ENCODE results near the gene ZNF618. TPM values are rescaled to one million over a fixed set of nuclear protein-coding genes. Genes with fewer than 3 reads are reported as not detected.

Gene ZNF618
- total RNA-seq, 2 donors from 2014 or later = 4.6 to 11.3 TPM

DNA sequence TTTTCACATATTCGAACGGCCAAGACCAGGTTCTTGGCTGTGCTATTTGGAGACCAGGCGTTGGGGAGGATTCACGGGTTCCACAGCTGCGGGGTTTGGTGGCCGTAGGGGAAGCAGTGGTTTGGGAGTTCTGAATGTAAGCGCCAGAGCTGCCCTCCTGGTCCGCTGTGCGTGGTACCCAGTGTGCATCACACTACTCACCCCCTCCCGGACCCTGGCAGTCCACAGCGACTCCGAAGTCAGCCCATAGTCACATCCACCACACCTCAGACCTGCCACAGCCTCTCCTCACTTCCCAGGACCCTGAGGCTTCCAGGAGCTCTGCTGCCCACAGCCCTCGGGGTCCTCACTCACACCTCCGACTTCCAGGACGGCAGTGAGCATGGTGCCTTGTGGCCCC, 175.2 kb downstream of the ZNF618 start:
- no peaks in the 10 kb centered on the region for H3K9me3 ChIP-seq
- TF ChIP-seq CTCF (IDR thresholded peaks at IDR 0.05) (no peak), POLR2AphosphoS5 (IDR thresholded peaks at IDR 0.05) (no peak), POLR2A (IDR thresholded peaks at IDR 0.05) (no peak)
- H3K27ac ChIP-seq = no peak overlapping the region
- intact Hi-C loops (cut with DNase I) = no loop called here
- no peak overlapping the region for H3K4me3 ChIP-seq
- H3K36me3 ChIP-seq = peaks cover 0 to 10% of the 10 kb centered on the region in 2 donors
- H3K27me3 ChIP-seq (replicated peaks; ENCODE audit: insufficient read depth) = no peaks in the 10 kb centered on the region
- no peaks in the 10 kb centered on the region for H3K4me1 ChIP-seq (replicated peaks)
- no peak for DNase-seq (ENCODE audit: low spot score)
- WGBS = 95% methylated on average over 15 of the region's 15 CpGs

DNA sequence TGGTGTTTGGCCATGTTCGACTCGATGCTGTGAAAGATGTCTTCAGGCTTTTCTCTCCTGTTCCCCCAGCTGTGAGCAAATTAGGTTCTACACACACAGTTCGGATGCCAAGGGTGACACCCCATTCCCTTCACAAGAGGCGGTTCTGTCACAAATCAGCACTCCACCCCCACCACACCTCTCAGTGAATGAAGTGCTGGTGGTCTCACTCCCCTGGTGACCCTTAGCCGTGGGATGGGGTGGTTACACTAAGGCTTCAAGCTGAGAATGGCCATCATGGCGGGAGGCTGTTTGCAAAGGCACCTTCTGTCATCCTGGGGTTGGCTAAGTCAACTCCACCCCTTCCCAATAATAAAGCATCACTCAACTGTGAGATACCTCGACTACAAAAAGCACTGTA, 175.6 kb downstream of the ZNF618 start:
- no peaks in the 10 kb centered on the region for H3K4me1 ChIP-seq (replicated peaks)
- DNase-seq (ENCODE audit: low spot score) = no peak
- H3K4me3 ChIP-seq = no peak overlapping the region
- no peaks in the 10 kb centered on the region for H3K27me3 ChIP-seq (replicated peaks; ENCODE audit: insufficient read depth)
- no peak for TF ChIP-seq POLR2AphosphoS5 (IDR thresholded peaks at IDR 0.05)
- H3K27ac ChIP-seq = no peak overlapping the region
- no peaks in the 10 kb centered on the region for H3K9me3 ChIP-seq
- H3K36me3 ChIP-seq = peaks cover 0 to 10% of the 10 kb centered on the region in 2 donors
- 78% methylated on average over 7 of the region's 7 CpGs for WGBS
- intact Hi-C loops (cut with DNase I) = no loop called here

- DNase-seq (ENCODE audit: low spot score) = no peak
- TF ChIP-seq POLR2AphosphoS5 (IDR thresholded peaks at IDR 0.05) = no peak
- TF ChIP-seq POLR2A (IDR thresholded peaks at IDR 0.05) = no peak
- no peak for TF ChIP-seq CTCF (IDR thresholded peaks at IDR 0.05)
- intact Hi-C loops (cut with DNase I) = no loop called here
Measured at GRCh38 chr9:114053246-114054005, 177.3 kb downstream of the ZNF618 start.

DNA sequence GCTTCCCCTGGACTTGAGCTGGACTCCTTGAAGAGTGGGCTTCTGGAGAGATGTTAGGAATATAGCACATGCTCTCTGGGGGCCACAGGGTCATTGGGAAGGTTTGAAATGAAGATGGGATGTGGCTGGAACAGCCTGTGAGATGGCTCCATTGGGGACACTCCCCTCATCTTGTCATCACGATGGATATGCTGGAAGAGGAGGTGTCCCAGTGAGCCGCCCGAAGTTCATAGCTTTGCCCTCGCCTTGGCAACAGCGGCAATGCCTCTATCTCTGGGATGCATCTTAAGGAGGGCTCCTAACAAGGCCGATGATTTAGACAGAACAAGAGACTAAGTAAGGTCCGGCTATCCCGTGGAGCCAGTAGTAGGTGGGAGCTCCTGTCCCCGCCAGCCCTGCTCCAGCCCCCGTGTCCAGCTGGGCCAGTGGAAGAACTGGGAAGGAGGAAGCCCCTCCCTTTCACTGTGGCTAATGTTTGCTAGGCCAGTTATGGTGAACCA, 178.1 kb downstream of the ZNF618 start:
- no peaks in the 10 kb centered on the region for H3K4me1 ChIP-seq (replicated peaks)

More at GRCh38 chr9:114053246-114054005, 177.3 kb downstream of the ZNF618 start:
- Histone ChIP-seq H3K27ac (no peak overlapping the region), H3K4me3 (no peak overlapping the region), H3K4me1 (replicated peaks) (no peaks in the 10 kb centered on the region), H3K9me3 (no peaks in the 10 kb centered on the region), H3K27me3 (replicated peaks; ENCODE audit: insufficient read depth) (no peaks in the 10 kb centered on the region), H3K36me3 (peaks cover 0 to 10% of the 10 kb centered on the region in 2 donors)
- 79% methylated on average over 8 of the region's 8 CpGs for WGBS

DNA sequence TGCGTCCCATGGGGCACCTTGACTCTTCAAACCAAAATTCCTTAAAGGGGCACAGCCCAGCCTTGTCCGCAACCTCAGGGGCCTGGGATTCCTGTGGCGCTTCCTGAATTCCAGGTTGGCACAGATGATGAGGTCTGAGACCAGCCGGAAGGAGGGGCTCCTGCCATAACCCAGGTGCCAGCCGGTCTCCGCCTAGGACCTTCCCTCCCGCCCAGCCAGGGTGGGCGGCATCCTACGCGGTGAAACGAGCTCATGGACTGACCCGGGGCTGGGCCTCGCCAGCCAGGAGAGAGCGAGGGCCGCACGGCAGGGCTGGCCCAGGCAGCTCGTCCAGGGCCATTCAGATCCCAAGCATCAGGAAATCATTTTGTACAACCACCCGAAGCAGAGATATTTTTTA, 179.0 kb downstream of the ZNF618 start:
- intact Hi-C loops (cut with DNase I) = no loop called here
- no peak for TF ChIP-seq CTCF (IDR thresholded peaks at IDR 0.05)
- TF ChIP-seq POLR2AphosphoS5 (IDR thresholded peaks at IDR 0.05) = no peak
- no peak for TF ChIP-seq POLR2A (IDR thresholded peaks at IDR 0.05)
- no peaks in the 10 kb centered on the region for H3K27me3 ChIP-seq (replicated peaks; ENCODE audit: insufficient read depth)

More for the DNA sequence above, 178.1 kb downstream of the ZNF618 start:
- intact Hi-C loops (cut with DNase I) = no loop called here
- TF ChIP-seq CTCF (IDR thresholded peaks at IDR 0.05) (no peak), POLR2AphosphoS5 (IDR thresholded peaks at IDR 0.05) (no peak), POLR2A (IDR thresholded peaks at IDR 0.05) (no peak)
- Histone ChIP-seq H3K4me3 (no peak overlapping the region), H3K27me3 (replicated peaks; ENCODE audit: insufficient read depth) (no peaks in the 10 kb centered on the region), H3K27ac (no peak overlapping the region), H3K36me3 (peaks cover 0 to 4% of the 10 kb centered on the region in 2 donors), H3K9me3 (no peaks in the 10 kb centered on the region)
- 80% methylated on average over 10 of the region's 10 CpGs for WGBS
- DNase-seq (ENCODE audit: low spot score) = no peak

More for the DNA sequence above, 179.0 kb downstream of the ZNF618 start:
- Histone ChIP-seq H3K36me3 (no peaks in the 10 kb centered on the region), H3K4me3 (no peak overlapping the region), H3K9me3 (no peaks in the 10 kb centered on the region), H3K27ac (no peak overlapping the region), H3K4me1 (replicated peaks) (no peaks in the 10 kb centered on the region)
- DNase-seq (ENCODE audit: low spot score) = no peak
- 88% methylated on average over 18 of the region's 18 CpGs for WGBS

All from prostate gland (tissue), 2 donors.